Measurements from ENCODE around the gene MEF2A. TPM values are rescaled to one million over a fixed set of nuclear protein-coding genes. Genes with fewer than 3 reads are reported as not detected.

MEF2A gene
- total and polyA plus RNA-seq, 8 donors: 56.1 to 68.4 (median 63.0) TPM

GRCh38 chr15:99753066-99753465 lies 187.3 kb downstream of the MEF2A start:
- Histone ChIP-seq H3K36me3 (no peaks in the 10 kb centered on the region), H3K27ac (no peak overlapping the region), H3K27me3 (no peaks in the 10 kb centered on the region), H3K4me1 (no peaks in the 10 kb centered on the region), H3K9me3 (no peaks in the 10 kb centered on the region), H3K4me3 (no peak overlapping the region)
- intact Hi-C loops (cut with DNase I): loop anchor here in 1 of 2 donors (10.0 kb wide), 1 partner anchor 468 kb away; no protein-coding TSS in a partner anchor
- TF ChIP-seq CTCF (IDR thresholded peaks at IDR 0.05): no peak
- no peak for DNase-seq
- no peak for ATAC-seq

- Histone ChIP-seq H3K9me3 (no peaks in the 10 kb centered on the region), H3K4me1 (no peaks in the 10 kb centered on the region), H3K36me3 (no peaks in the 10 kb centered on the region), H3K27ac (no peak overlapping the region), H3K27me3 (no peaks in the 10 kb centered on the region), H3K4me3 (no peak overlapping the region)
- intact Hi-C loops (cut with DNase I): loop anchor here in 1 of 2 donors (10.0 kb wide), 1 partner anchor 471 kb away; no protein-coding TSS in a partner anchor
- TF ChIP-seq CTCF (IDR thresholded peaks at IDR 0.05): peak; percentile 67 to 78
- DNase-seq: peak in 2 of 4 donors; percentile 61 to 76
- peak; percentile 99 for ATAC-seq
Observed at GRCh38 chr15:99755692-99756409, 190.1 kb downstream of the MEF2A start.

DNA sequence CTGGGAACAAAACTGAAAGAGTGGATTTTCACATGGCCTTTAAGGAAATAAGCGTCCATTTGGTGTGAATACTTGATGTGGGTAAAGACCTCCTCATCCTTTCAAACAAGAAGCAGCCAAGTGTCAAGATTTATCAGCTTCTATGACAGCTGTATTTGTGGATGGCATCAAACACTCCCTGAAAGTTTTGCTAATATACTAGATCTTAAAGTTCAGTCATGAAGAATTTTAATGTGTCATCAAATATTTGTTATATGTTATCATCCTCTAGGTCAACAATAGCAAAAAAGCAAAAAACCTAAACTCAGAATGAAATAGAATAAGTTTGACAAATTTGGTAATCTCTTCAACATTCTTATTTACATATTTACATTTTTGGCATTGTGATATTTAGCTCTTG lies 196.5 kb downstream of the MEF2A start:
- intact Hi-C loops (cut with DNase I): no loop called here
- H3K27ac ChIP-seq: no peak overlapping the region
- H3K36me3 ChIP-seq: no peaks in the 10 kb centered on the region
- DNase-seq (no peak), ATAC-seq (no peak)
- H3K4me3 ChIP-seq: no peak overlapping the region
- no peaks in the 10 kb centered on the region for H3K4me1 ChIP-seq
- TF ChIP-seq CTCF (IDR thresholded peaks at IDR 0.05): no peak
- H3K27me3 ChIP-seq: no peaks in the 10 kb centered on the region
- H3K9me3 ChIP-seq: no peaks in the 10 kb centered on the region

DNA sequence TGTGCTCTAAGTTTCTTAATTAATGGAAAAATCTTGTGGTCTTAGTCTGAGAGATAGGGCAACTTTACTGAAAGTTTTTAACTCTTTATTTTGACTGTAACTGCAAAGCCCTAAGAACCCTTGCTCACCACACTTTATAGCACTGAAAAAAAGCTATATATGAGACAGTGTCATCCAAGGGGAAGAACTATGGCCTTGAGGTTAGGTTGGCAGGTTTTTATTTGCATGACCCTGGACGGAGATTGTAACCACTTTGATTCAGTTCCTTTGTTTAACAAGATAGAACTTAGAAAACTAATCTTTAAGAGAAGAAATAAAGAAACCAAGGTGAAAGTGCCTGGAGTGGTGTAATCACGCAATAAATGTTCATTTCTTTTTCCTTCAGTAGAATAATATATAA lies 198.0 kb downstream of the MEF2A start:
- Histone ChIP-seq H3K9me3 (no peaks in the 10 kb centered on the region), H3K27me3 (no peaks in the 10 kb centered on the region), H3K27ac (no peak overlapping the region), H3K4me1 (no peaks in the 10 kb centered on the region), H3K36me3 (no peaks in the 10 kb centered on the region), H3K4me3 (no peak overlapping the region)
- intact Hi-C loops (cut with DNase I): no loop called here
- no peak for TF ChIP-seq CTCF (IDR thresholded peaks at IDR 0.05)
- ATAC-seq (no peak), DNase-seq (no peak)

- Histone ChIP-seq H3K27ac (no peak overlapping the region), H3K4me3 (no peak overlapping the region), H3K9me3 (no peaks in the 10 kb centered on the region), H3K36me3 (no peaks in the 10 kb centered on the region), H3K27me3 (no peaks in the 10 kb centered on the region), H3K4me1 (no peaks in the 10 kb centered on the region)
- ATAC-seq: no peak
- intact Hi-C loops (cut with DNase I): no loop called here
- no peak for DNase-seq
- TF ChIP-seq CTCF (IDR thresholded peaks at IDR 0.05): no peak
Observed at GRCh38 chr15:99764522-99764921, 198.7 kb downstream of the MEF2A start.

Other genes starting within 250 kb of the MEF2A start
- 1 to 10 TPM; 7.9 to 8.2 TPM for gene LYSMD4, start 167.5 kb downstream of the MEF2A start, total RNA-seq
- 10 to 100 TPM in 4 of 6 donors, 1 to 10 TPM in 2; 9.4 to 13.2 (median 10.4) TPM for gene LYSMD4, start 167.5 kb downstream of the MEF2A start, polyA plus RNA-seq (ENCODE audit: insufficient read length in 6 of 6)